KOPT-K1 (cell line): ENCODE results near the gene WDPCP.
"Not testable (repeated sequence)": the region's sequence is repeated elsewhere in the genome, so short reads cannot be mapped to it uniquely, and the experiment has no call there.

Experiments
- H3K27ac ChIP-seq: fragments of 200-600 bp; sonication (generic); 2 replicates; pipeline ENCODE4 v1.5.1; 2016; ENCODE audit warnings: antibody characterized with exemption, mild to moderate bottlenecking, low read depth, low read length; ENCODE audit not compliant: poor library complexity, severe bottlenecking
- H3K36me3 ChIP-seq: fragments of 200-600 bp; sonication (generic); 2 replicates; pipeline ENCODE4 v1.5.1; 2017; ENCODE audit warnings: antibody characterized with exemption, mild to moderate bottlenecking, low read length, moderate library complexity; ENCODE audit not compliant: insufficient read depth
- H3K9me3 ChIP-seq: fragments of 200-600 bp; sonication (generic); 2 replicates; pipeline ENCODE4 v1.5.1; 2017; ENCODE audit warnings: antibody characterized with exemption, low read length, mild to moderate bottlenecking; ENCODE audit not compliant: insufficient read depth, poor library complexity, severe bottlenecking

WDPCP gene

DNA sequence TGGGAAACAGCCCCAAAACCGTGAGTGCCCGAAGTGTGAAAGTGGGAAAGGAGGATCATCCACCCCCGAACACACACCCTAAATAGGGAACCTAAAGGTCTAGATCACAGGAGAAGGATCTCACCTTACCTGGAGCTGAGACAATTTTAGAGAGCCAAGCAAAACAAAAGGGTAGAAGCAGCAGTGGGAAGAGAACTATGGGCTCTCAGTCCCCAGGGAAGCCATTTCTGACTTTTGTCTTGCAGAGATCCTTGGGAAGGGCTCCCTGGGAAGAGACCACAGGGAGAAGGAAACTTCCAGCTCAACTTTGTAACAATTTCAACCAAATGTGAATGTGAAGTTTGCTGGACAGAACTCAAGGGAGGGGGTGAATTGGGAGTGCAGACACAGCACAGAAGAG lies 110.6 kb downstream of the WDPCP start:
- Histone ChIP-seq H3K27ac (no peak overlapping the region), H3K36me3 (no peaks in the 10 kb centered on the region), H3K9me3 (no peaks in the 10 kb centered on the region)

DNA sequence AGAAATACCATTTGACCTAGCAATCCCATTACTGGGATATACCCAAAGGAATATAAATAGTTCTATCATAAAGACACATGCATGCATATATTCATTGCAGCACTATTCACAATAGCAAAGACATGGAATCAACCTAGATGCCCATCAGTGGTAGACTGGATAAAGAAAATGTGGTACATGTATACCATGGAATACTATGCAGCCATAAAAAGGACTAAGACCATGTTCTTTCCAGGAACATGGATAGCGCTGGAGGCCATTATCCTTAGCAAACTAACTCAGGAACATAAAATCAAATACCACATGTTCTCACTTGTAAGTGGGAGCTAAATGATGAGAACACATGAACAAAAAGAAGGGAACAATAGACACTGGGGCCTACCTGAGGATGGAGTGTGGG lies 119.0 kb downstream of the WDPCP start:
- not testable (repeated sequence) for H3K36me3 ChIP-seq, H3K9me3 ChIP-seq, H3K27ac ChIP-seq

DNA sequence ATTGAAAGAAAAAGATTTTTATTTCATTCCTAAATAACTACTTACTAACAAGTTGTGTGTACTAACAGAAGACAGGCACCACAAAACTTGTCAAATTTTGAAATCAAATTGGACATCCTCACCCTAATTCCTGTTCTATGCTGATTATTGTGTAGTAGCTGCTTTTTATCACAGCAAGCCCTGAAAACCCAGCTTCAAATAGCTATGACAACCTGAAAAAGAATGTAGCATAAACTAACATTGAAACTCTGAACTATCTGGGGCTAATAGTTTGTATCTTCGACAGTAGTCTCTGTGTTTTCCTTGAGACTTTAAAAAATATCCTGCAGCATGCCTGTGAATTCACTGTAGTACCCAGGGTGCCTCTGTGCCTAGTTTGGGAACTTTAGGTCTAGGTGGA lies 122.6 kb downstream of the WDPCP start:
- H3K27ac ChIP-seq = no peak overlapping the region
- peaks cover 18% of the 10 kb centered on the region for H3K9me3 ChIP-seq
- H3K36me3 ChIP-seq = no peaks in the 10 kb centered on the region

DNA sequence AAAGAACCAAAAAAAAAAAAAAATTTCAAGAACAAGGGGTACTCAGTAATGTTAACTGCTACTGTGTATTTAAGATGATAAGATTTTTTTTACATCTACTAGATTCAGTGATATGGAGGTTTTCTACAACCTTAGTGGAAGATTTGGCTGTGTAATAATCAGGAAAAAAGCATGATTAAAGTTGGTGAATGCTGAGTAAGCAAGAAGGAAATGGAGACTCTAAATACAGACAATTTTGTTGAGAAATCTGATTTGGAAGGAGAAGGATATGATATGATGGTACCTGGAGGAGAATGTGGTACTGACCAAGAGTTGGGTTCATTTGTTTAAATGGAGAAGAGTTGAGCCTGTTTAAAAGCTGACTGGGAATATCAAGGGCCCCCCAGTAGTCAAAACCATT lies 125.1 kb downstream of the WDPCP start:
- Histone ChIP-seq H3K36me3 (no peaks in the 10 kb centered on the region), H3K9me3 (peaks cover 9% of the 10 kb centered on the region), H3K27ac (no peak overlapping the region)

DNA sequence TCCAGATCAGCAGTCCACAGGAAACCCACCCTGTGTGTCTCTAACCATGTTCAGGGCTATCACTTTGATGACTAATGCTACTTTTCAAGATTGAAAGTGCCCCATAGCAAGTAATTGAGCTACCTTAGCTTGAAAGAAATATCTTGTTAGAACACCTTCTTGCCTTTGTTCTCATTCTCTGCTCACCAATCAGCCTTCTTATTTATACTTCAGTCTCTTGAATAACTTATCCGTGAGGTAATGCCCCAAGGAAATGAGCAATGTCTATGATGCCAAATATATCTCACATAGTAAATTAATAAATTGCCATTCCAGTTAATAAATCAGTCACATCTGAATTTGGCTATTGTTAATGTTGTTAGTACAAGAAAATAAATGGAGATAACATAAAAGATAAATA lies 141.6 kb downstream of the WDPCP start:
- no peaks in the 10 kb centered on the region for H3K9me3 ChIP-seq
- H3K36me3 ChIP-seq = no peaks in the 10 kb centered on the region
- no peak overlapping the region for H3K27ac ChIP-seq

DNA sequence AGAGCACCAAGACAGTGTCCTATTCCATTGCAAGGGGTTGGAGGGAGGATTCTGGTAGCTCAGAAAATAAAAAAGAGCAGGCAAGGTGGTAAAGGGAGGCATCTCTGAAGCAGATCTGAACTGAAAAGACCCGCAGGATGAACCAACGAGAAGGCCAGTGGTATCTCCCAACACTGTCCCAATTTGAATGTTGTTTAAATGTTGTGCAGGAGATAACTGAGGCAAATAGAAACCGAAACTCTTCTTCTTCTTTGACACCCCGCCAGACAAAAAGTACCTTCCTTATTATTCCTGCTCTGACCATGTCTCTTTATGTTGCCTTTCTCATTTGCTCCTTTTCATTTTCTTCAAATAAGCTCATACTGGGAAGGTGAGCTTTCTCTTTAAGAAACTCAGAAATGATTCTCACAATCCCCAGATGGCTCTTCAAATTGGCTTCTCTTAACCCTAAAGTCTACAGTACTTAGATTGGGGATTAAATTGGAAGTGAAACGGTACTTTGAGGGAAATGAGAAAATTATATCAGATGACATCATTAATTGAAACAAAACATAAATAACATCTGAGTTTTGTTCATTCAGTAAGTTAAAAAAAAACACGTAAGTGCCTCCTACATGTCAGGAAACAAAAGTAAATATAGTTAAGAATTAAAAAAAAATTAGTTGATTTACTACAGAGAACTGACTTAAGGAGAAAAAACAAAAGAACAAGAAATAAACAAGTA lies 143.6 kb downstream of the WDPCP start:
- H3K36me3 ChIP-seq = no peaks in the 10 kb centered on the region
- no peaks in the 10 kb centered on the region for H3K9me3 ChIP-seq
- no peak overlapping the region for H3K27ac ChIP-seq

DNA sequence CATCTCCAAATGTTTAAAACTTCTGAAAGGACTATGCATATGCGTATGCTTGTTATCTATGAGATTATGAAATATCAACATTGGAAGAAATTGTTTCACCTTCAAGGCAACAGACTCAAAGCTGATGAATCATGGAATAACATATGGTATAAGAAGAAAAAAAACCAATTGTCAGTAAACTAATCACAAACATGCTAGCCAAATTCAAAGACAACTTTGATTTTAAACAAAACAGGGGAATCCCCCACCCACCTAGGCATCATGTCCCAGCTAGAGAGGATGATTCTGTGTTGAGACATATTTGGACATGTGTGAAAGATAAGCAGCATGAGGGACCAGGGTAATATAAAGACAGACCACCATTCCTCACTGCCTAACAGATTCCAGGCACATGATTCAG lies 147.7 kb downstream of the WDPCP start:
- no peaks in the 10 kb centered on the region for H3K9me3 ChIP-seq
- no peaks in the 10 kb centered on the region for H3K36me3 ChIP-seq
- H3K27ac ChIP-seq = no peak overlapping the region

DNA sequence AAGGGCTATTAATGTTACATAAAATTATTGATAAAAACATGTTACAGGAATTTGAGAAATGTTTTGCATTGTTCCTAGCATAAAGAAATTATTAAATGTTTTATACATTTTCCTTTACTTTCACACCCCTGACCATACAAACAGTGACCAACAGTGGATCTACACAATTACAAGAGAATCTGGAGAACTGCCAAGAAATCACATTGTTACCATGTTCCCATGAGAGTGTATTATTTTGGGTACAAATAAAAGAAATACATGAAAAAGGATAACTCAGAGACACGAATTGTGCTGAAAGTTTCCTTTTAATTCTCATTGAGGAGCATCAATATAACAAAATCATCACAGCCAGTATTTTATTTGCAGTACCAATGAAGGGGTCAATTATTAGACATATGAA lies 150.1 kb downstream of the WDPCP start:
- no peak overlapping the region for H3K27ac ChIP-seq
- no peaks in the 10 kb centered on the region for H3K9me3 ChIP-seq
- no peaks in the 10 kb centered on the region for H3K36me3 ChIP-seq

DNA sequence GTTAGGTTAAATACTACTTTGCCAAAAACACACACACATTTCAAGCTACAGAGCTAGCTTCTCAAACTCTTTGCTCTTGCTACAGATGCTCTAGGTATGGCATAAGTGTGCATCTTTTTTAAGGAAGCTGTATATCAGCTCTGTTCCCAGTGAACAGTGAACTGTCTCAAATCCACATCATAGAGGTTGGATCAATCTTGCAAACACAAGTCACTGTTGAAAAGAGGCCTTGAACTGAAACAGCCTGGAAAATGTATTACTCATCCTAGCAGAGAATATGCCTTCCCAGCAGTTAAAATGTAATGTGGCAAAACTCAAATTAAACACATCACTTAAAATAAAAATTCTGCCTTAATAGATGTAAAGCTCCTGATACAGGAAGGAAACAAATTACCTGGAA lies 151.8 kb downstream of the WDPCP start:
- Histone ChIP-seq H3K9me3 (no peaks in the 10 kb centered on the region), H3K27ac (no peak overlapping the region), H3K36me3 (no peaks in the 10 kb centered on the region)

DNA sequence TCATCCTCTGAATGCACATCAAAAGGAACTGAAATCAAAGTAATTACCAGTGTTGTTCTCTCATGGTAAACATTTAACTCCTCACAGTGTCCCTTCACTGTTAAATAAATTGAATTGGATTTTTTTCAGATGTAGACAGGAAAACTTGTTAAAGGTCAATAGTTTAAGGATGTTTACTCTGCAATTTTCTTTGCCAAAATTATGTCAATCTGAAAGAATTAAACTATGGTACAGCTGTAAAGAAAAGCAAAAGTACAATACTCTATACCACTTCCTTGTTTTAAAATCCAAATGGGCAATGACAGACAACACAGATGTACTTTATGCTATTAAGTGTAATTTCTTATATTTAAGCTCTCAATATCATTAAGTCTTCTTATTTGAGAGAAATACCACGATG lies 153.2 kb downstream of the WDPCP start:
- Histone ChIP-seq H3K9me3 (no peaks in the 10 kb centered on the region), H3K36me3 (no peaks in the 10 kb centered on the region), H3K27ac (no peak overlapping the region)

DNA sequence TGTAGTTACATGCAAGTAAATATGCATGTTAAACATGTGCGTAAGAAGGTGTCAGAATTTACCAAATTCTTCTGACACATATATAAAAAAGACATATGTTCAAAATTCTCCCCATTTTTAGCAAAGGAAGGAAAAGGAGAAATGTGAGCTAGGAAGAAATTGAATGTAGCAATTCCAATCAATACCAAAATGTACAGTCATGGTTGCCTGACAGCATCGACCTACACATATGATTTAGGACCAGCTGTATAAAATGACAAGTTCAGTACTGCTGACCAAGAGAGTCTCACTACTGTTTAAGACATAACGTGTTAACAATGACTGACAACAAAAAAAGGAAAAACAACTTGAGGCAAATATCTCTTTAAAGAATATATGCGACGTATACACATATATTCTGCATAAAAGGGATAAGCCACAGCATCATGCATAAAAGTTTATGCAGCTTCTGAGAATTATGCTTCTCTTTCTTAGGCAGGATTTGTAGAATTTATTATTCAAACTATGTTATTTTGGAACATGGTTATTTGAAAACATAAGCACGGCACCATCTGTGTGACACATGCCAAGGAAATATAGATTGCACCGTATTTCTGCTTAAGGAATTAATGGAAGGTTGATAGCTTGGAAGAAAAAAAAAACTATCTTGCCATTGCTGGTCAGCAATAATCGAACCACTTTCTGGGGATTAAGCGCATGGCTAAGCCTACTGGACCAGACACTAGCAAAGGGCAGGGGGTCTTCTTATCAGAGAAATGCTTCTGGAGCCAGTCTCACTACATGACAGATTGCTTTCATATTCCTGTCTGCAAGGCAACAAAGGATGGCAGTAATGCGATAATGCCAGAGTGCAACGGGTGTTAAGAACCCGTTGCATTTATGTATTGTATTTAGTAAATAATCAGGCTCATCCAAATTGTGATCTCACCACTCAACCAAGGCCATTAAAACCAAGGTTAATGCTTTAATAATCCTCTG lies 154.0 kb downstream of the WDPCP start:
- Histone ChIP-seq H3K9me3 (no peaks in the 10 kb centered on the region), H3K36me3 (no peaks in the 10 kb centered on the region), H3K27ac (no peak overlapping the region)

DNA sequence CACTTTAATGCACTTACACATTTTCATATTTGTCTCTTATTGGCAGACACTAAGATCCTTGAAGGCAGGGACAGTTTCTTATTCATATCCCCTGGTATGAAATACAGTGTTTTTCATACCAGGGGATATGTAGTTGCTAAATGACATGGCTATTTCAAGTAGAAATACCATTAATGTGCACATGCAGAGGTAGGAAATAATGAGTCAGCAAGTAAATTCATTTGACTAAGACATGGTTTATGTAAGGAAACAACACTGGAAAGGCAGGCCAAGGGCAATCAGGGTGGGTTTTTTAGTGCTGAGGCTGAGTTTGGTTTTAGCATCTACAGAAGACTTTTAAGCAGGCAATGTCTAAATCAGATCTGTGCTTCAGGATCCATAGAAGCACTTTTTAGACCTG lies 155.9 kb downstream of the WDPCP start:
- no peak overlapping the region for H3K27ac ChIP-seq
- no peaks in the 10 kb centered on the region for H3K9me3 ChIP-seq
- no peaks in the 10 kb centered on the region for H3K36me3 ChIP-seq

DNA sequence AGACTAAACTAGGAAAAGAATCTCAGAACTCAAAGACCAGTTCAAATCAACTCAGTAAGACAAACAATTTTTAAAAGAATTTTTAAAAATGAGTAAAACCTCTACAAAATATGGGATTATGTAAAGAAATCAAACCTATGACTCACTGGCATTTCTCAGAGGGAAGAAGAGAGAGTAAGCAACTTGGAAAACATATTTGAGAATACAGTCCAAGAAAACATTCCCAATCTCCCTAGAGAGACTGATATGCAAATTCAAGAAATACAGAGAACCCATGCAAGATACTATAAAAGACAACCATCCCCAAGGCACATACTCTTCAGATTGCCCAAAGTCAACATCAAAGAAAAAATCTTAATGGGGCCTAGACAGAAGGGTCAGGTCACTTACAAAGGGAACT lies 162.7 kb downstream of the WDPCP start:
- no peak overlapping the region for H3K27ac ChIP-seq
- no peaks in the 10 kb centered on the region for H3K9me3 ChIP-seq

DNA sequence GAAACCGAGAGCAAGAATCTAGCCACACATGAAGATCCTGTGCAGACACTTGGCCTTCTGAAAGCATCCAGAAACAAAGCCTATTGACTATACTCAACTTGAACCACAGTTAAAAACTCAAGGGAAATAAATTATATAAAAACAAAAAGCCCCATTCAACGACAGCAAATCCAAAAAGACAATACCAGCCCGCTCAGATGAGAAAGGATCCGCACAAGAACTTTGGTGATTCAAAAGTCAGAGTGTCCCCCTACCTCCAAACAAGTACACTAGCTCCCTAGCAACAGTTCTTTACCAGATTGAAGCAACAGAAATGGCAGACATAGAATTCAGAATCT lies 163.2 kb downstream of the WDPCP start:
- Histone ChIP-seq H3K9me3 (no peaks in the 10 kb centered on the region), H3K27ac (no peak overlapping the region), H3K36me3 (no peaks in the 10 kb centered on the region)

More for the DNA sequence above, 162.7 kb downstream of the WDPCP start:
- H3K36me3 ChIP-seq = no peaks in the 10 kb centered on the region

DNA sequence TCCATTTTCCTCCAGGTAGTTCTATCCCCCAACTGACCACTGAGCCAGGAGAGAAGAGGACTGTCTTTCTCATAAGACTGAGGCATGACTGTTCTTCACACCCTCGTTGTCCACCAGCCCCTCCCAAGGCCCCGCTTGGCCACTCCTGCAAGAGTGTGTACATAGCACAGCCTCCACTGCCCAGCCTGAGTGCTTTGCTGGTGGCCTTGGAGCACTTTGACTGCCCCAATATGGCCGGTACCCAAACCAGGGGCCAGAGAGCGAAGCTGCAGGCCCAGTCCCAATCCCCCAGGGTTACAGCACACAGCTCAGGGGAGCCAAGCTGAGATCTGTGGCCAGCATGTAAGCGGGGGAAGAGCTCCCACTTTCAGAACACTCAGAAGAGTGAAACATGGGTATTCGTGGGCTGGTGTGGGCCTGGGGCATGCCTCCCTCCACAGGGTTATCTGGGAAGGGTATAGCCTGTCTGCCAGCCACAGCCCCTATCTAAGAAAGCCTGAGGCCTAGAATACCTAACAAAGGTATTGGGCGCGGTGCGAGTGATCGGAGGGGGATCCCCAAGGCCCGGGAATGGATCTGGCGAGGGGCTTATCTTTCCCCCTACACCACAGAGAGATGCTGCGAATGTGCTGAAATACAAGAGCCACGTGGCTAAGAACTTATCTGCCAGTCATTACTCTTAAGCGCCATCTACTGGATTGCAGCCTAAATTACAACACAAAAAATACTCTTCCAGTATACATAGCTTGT lies 163.8 kb downstream of the WDPCP start:
- Histone ChIP-seq H3K36me3 (no peaks in the 10 kb centered on the region), H3K9me3 (no peaks in the 10 kb centered on the region), H3K27ac (no peak overlapping the region)
